GM23338 (cell line): ENCODE data around the gene TMEM236. TPM values are rescaled to one million over a fixed set of nuclear protein-coding genes. Genes with fewer than 3 reads are reported as not detected.

Experiments
- ATAC-seq: fragments of 200-7000 bp; cut with Tn5 transposase; 3 replicates; pipeline ENCODE4 v1.9.1; 2020
- DNase-seq: peaks from one replicate; pipeline ENCODE4 v3.0.0-alpha.2; 2015; ENCODE audit warnings: low spot score
- H2AFZ ChIP-seq: fragments of 200-600 bp; sonication (generic); 2 replicates; pipeline ENCODE4 v1.8.0; 2016; ENCODE audit warnings: antibody characterized with exemption, mild to moderate bottlenecking, moderate library complexity
- H3F3A ChIP-seq: fragments of 200-600 bp; sonication (generic); replicated peaks from 2 replicates; pipeline ENCODE4 v1.8.0; 2017; ENCODE audit warnings: antibody characterized with exemption, mixed run types, low read depth
- H3K27ac ChIP-seq: fragments of 200-600 bp; sonication (generic); 2 replicates; pipeline ENCODE4 v1.6.1; 2016; ENCODE audit warnings: low read depth
- H3K27me3 ChIP-seq: fragments of 200-600 bp; sonication (generic); 2 replicates; pipeline ENCODE4 v1.8.0; 2016; ENCODE audit warnings: mild to moderate bottlenecking, mixed run types, moderate library complexity; ENCODE audit not compliant: insufficient read depth
- H3K36me3 ChIP-seq: fragments of 200-600 bp; sonication (generic); 2 replicates; pipeline ENCODE4 v1.8.0; 2016; ENCODE audit warnings: mild to moderate bottlenecking; ENCODE audit not compliant: insufficient read depth
- H3K4me1 ChIP-seq: fragments of 200-600 bp; sonication (generic); 2 replicates; pipeline ENCODE4 v1.8.0; 2016; ENCODE audit warnings: mild to moderate bottlenecking, moderate library complexity; ENCODE audit not compliant: insufficient read depth
- H3K4me2 ChIP-seq: fragments of 200-600 bp; sonication (generic); 2 replicates; pipeline ENCODE4 v1.7.1; 2017; ENCODE audit warnings: mixed run types
- H3K4me3 ChIP-seq: fragments of 200-600 bp; sonication (generic); 2 replicates; pipeline ENCODE4 v1.6.1; 2016; ENCODE audit warnings: mixed run types
- H3K79me2 ChIP-seq: fragments of 200-600 bp; sonication (generic); replicated peaks from 2 replicates; pipeline ENCODE4 v1.8.0; 2017; ENCODE audit warnings: mild to moderate bottlenecking; ENCODE audit not compliant: insufficient read depth
- H3K9me2 ChIP-seq: fragments of 200-600 bp; sonication (generic); 2 replicates; pipeline ENCODE4 v1.8.0; 2017; ENCODE audit not compliant: insufficient read depth
- H4K20me1 ChIP-seq: fragments of 200-600 bp; sonication (generic); replicated peaks from 2 replicates; pipeline ENCODE4 v1.8.0; 2017; ENCODE audit warnings: mild to moderate bottlenecking; ENCODE audit not compliant: insufficient read depth
- H3K27ac Mint-ChIP-seq: 2 replicates; pipeline ENCODE4 v1.8.0; 2020; ENCODE audit warnings: inconsistent platforms, mild to moderate bottlenecking, moderate library complexity, mixed read lengths
- H3K27me3 Mint-ChIP-seq: 3 replicates; pipeline ENCODE4 v1.8.0; 2022; ENCODE audit warnings: low read depth, mild to moderate bottlenecking, moderate library complexity, mixed read lengths, inconsistent platforms; ENCODE audit not compliant: insufficient read depth, poor library complexity
- H3K36me3 Mint-ChIP-seq: 3 replicates; pipeline ENCODE4 v1.8.0; 2021; ENCODE audit warnings: low read depth, mild to moderate bottlenecking, inconsistent platforms, moderate library complexity, mixed read lengths
- H3K4me1 Mint-ChIP-seq: 3 replicates; pipeline ENCODE4 v1.8.0; 2020; ENCODE audit warnings: mild to moderate bottlenecking, inconsistent platforms, mixed read lengths
- H3K4me3 Mint-ChIP-seq: 3 replicates; pipeline ENCODE4 v1.8.0; 2021; ENCODE audit warnings: moderate library complexity, mild to moderate bottlenecking, inconsistent platforms, mixed read lengths
- H3K9me3 Mint-ChIP-seq: 3 replicates; pipeline ENCODE4 v1.8.0; 2020; ENCODE audit warnings: moderate library complexity, mild to moderate bottlenecking, inconsistent platforms, mixed read lengths
- CREB1 ChIP-seq: fragments of 250-450 bp; sonication (Bioruptor Pico); IDR thresholded peaks from 2 replicates; pipeline ENCODE4 v1.5.0; 2020; ENCODE audit warnings: low read depth, mild to moderate bottlenecking, moderate library complexity
- EZH2 ChIP-seq: fragments of 200-600 bp; sonication (generic); IDR thresholded peaks from one replicate; pipeline ENCODE4 v1.8.0; 2017; ENCODE audit warnings: antibody characterized with exemption, mild to moderate bottlenecking, low read depth; ENCODE audit not compliant: unreplicated experiment
- EZH2phosphoT487 ChIP-seq: fragments of 200-600 bp; sonication (generic); IDR thresholded peaks from one replicate; pipeline ENCODE4 v1.8.1; 2018; ENCODE audit warnings: antibody characterized with exemption; ENCODE audit not compliant: unreplicated experiment
- JUNB ChIP-seq: IDR thresholded peaks from one replicate; pipeline ENCODE4 v1.6.1; 2016; ENCODE audit warnings: antibody characterized with exemption; ENCODE audit not compliant: unreplicated experiment
- NANOG ChIP-seq: IDR thresholded peaks from 2 replicates; pipeline ENCODE4 v1.6.1; 2016; ENCODE audit warnings: antibody characterized with exemption, borderline replicate concordance
- POLR2AphosphoS5 ChIP-seq: IDR thresholded peaks from 2 replicates; pipeline ENCODE4 v1.6.1; 2016; ENCODE audit warnings: antibody characterized with exemption, low read depth
- STAT1 ChIP-seq: IDR thresholded peaks from one replicate; pipeline ENCODE4 v1.6.1; 2016; ENCODE audit warnings: antibody characterized with exemption; ENCODE audit not compliant: unreplicated experiment
- ZNF114 ChIP-seq: fragments of 250-450 bp; sonication (Bioruptor Pico); IDR thresholded peaks from 2 replicates; pipeline ENCODE4 v1.5.0; 2020; ENCODE audit warnings: mild to moderate bottlenecking, moderate library complexity
- ZNF331 ChIP-seq: fragments of 250-450 bp; sonication (Bioruptor Pico); IDR thresholded peaks from 2 replicates; pipeline ENCODE4 v1.5.0; 2020; ENCODE audit warnings: low read depth, mild to moderate bottlenecking, moderate library complexity
- polyA plus RNA-seq: library from polyadenylated mRNA; unstranded; fragments of >200 nt; fragmentation: Nextera tagmentation; extraction: Ambion mirVana; gene quantifications from 2 replicates; pipeline ENCODE4 v1.2.1, GENCODE V29; 2016
- total RNA-seq: library from RNA; depleted of rRNA; stranded (reverse); fragments of >200 nt; shearing (Covaris generic); gene quantifications from 2 replicates; pipeline ENCODE4 v1.2.3, GENCODE V29; 2014
- TF ChIP-seq, protein P1 (sequence below): IDR thresholded peaks from 2 replicates; pipeline ENCODE4 v1.6.1; 2016; ENCODE audit warnings: antibody characterized with exemption
- TF ChIP-seq, protein P2 (sequence below), 2 experiments: fragments of 200-600 bp in 1 of 2; sonication (generic) in 1 of 2; conservative IDR thresholded peaks; 2 replicates each; pipeline versions ENCODE4 v1.5.1 to v1.6.1; 2016 to 2017; ENCODE audit warnings: antibody characterized with exemption in 2 of 2, low read depth in 2 of 2, mild to moderate bottlenecking in 2 of 2, moderate library complexity in 1 of 2
- TF ChIP-seq, protein P3 (sequence below): fragments of 250-450 bp; sonication (Bioruptor Pico); IDR thresholded peaks from 2 replicates; pipeline ENCODE4 v1.5.0; 2020; ENCODE audit warnings: mild to moderate bottlenecking, moderate library complexity

The TMEM236 gene
- total and polyA plus RNA-seq, 2 experiments from 2014 or later: 0.03 TPM

DNA sequence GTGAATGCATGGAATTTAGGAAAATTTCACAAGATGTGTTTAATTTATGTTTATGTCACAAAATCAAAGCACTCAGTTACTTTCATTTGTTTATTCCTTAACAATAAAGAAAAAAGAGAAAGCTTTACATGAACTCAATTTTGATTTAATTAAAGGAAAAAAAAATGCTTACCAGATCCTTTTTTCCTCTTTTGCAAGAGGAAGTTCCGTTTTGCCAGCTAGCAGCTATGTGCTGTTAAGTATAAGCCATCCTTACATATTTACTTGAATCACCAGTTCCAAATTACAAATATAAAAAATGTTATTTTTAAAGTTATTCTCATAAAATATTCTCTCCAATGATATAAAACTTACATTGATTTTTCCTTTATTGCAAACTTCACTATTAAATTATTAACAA lies 69.9 kb downstream of the TMEM236 start (continued):
- TF ChIP-seq NANOG (no peak), POLR2AphosphoS5 (no peak), CREB1 (CRISPR knock-in tag) (no peak), EZH2 (no peak), JUNB (no peak), EZH2phosphoT487 (no peak), ZNF331 (no peak), ZNF114 (CRISPR knock-in tag) (no peak)
- TF ChIP-seq, protein P1, sequence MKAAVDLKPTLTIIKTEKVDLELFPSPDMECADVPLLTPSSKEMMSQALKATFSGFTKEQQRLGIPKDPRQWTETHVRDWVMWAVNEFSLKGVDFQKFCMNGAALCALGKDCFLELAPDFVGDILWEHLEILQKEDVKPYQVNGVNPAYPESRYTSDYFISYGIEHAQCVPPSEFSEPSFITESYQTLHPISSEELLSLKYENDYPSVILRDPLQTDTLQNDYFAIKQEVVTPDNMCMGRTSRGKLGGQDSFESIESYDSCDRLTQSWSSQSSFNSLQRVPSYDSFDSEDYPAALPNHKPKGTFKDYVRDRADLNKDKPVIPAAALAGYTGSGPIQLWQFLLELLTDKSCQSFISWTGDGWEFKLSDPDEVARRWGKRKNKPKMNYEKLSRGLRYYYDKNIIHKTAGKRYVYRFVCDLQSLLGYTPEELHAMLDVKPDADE: no peak
- TF ChIP-seq, protein P2, sequence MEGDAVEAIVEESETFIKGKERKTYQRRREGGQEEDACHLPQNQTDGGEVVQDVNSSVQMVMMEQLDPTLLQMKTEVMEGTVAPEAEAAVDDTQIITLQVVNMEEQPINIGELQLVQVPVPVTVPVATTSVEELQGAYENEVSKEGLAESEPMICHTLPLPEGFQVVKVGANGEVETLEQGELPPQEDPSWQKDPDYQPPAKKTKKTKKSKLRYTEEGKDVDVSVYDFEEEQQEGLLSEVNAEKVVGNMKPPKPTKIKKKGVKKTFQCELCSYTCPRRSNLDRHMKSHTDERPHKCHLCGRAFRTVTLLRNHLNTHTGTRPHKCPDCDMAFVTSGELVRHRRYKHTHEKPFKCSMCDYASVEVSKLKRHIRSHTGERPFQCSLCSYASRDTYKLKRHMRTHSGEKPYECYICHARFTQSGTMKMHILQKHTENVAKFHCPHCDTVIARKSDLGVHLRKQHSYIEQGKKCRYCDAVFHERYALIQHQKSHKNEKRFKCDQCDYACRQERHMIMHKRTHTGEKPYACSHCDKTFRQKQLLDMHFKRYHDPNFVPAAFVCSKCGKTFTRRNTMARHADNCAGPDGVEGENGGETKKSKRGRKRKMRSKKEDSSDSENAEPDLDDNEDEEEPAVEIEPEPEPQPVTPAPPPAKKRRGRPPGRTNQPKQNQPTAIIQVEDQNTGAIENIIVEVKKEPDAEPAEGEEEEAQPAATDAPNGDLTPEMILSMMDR (conservative IDR thresholded peaks at IDR 0.05; ENCODE audit: low read depth in 2 of 2): no peak

DNA sequence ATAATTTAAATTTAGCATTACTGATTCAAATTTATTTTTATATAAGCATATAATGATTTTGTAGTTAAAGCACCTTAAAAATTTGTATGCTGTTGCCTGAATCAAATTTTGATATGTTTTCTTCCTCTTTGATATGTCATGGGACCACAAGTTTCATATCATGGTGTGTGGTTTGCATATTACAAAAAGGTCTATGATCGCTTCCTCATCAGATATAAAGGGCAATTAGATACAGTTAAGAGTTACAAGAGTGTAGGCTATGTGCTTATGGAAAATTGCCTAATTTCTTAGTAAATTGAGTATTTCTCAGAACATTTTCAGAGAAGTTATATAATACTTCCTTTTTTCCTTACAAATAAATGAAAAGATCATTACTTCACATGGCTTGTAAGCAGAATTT lies 79.3 kb downstream of the TMEM236 start:
- no peaks in the 10 kb centered on the region for H3K36me3 ChIP-seq
- no peak for ATAC-seq
- H2AFZ ChIP-seq: no peak overlapping the region
- no peaks in the 10 kb centered on the region for H3F3A ChIP-seq
- Mint-ChIP-seq H3K4me3 (no peak overlapping the region), H3K27me3 (peaks cover 6% of the 10 kb centered on the region), H3K27ac (no peak overlapping the region), H3K36me3 (no peaks in the 10 kb centered on the region), H3K9me3 (no peaks in the 10 kb centered on the region), H3K4me1 (no peaks in the 10 kb centered on the region)
- DNase-seq: no peak
- H3K79me2 ChIP-seq: no peaks in the 10 kb centered on the region
- H3K27ac ChIP-seq: no peak overlapping the region
- no peak overlapping the region for H3K4me3 ChIP-seq
- no peak overlapping the region for H3K4me2 ChIP-seq
- H3K27me3 ChIP-seq: no peaks in the 10 kb centered on the region
- H4K20me1 ChIP-seq: no peaks in the 10 kb centered on the region
- no peaks in the 10 kb centered on the region for H3K9me2 ChIP-seq
- peaks cover 3% of the 10 kb centered on the region for H3K4me1 ChIP-seq
- TF ChIP-seq ZNF114 (CRISPR knock-in tag) (no peak), ZNF331 (no peak), NANOG (no peak), EZH2phosphoT487 (no peak), JUNB (no peak), STAT1 (no peak), EZH2 (no peak)
- TF ChIP-seq, protein P3, sequence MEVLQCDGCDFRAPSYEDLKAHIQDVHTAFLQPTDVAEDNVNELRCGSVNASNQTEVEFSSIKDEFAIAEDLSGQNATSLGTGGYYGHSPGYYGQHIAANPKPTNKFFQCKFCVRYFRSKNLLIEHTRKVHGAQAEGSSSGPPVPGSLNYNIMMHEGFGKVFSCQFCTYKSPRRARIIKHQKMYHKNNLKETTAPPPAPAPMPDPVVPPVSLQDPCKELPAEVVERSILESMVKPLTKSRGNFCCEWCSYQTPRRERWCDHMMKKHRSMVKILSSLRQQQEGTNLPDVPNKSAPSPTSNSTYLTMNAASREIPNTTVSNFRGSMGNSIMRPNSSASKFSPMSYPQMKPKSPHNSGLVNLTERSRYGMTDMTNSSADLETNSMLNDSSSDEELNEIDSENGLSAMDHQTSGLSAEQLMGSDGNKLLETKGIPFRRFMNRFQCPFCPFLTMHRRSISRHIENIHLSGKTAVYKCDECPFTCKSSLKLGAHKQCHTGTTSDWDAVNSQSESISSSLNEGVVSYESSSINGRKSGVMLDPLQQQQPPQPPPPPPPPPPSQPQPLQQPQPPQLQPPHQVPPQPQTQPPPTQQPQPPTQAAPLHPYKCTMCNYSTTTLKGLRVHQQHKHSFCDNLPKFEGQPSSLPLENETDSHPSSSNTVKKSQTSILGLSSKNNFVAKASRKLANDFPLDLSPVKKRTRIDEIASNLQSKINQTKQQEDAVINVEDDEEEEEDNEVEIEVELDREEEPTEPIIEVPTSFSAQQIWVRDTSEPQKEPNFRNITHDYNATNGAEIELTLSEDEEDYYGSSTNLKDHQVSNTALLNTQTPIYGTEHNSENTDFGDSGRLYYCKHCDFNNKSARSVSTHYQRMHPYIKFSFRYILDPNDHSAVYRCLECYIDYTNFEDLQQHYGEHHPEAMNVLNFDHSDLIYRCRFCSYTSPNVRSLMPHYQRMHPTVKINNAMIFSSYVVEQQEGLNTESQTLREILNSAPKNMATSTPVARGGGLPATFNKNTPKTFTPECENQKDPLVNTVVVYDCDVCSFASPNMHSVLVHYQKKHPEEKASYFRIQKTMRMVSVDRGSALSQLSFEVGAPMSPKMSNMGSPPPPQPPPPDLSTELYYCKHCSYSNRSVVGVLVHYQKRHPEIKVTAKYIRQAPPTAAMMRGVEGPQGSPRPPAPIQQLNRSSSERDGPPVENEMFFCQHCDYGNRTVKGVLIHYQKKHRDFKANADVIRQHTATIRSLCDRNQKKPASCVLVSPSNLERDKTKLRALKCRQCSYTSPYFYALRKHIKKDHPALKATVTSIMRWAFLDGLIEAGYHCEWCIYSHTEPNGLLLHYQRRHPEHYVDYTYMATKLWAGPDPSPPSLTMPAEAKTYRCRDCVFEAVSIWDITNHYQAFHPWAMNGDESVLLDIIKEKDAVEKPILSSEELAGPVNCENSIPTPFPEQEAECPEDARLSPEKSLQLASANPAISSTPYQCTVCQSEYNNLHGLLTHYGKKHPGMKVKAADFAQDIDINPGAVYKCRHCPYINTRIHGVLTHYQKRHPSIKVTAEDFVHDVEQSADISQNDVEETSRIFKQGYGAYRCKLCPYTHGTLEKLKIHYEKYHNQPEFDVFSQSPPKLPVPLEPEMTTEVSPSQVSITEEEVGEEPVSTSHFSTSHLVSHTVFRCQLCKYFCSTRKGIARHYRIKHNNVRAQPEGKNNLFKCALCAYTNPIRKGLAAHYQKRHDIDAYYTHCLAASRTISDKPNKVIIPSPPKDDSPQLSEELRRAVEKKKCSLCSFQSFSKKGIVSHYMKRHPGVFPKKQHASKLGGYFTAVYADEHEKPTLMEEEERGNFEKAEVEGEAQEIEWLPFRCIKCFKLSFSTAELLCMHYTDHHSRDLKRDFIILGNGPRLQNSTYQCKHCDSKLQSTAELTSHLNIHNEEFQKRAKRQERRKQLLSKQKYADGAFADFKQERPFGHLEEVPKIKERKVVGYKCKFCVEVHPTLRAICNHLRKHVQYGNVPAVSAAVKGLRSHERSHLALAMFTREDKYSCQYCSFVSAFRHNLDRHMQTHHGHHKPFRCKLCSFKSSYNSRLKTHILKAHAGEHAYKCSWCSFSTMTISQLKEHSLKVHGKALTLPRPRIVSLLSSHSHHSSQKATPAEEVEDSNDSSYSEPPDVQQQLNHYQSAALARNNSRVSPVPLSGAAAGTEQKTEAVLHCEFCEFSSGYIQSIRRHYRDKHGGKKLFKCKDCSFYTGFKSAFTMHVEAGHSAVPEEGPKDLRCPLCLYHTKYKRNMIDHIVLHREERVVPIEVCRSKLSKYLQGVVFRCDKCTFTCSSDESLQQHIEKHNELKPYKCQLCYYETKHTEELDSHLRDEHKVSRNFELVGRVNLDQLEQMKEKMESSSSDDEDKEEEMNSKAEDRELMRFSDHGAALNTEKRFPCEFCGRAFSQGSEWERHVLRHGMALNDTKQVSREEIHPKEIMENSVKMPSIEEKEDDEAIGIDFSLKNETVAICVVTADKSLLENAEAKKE: no peak
- TF ChIP-seq, protein P2 (conservative IDR thresholded peaks at IDR 0.05; ENCODE audit: low read depth in 2 of 2): no peak
- TF ChIP-seq, protein P1: no peak
